Left lung (tissue), 10 donors: ENCODE results near the gene STK39. TPM values are rescaled to one million over a fixed set of nuclear protein-coding genes. Genes with fewer than 3 reads are reported as not detected.
"Not testable (repeated sequence)": the region's sequence is repeated elsewhere in the genome, so short reads cannot be mapped to it uniquely, and the experiment has no call there.

Source experiments
- ATAC-seq: fragments of 200-7000 bp; cut with Tn5 transposase; one replicate; pipeline ENCODE4 v1.9.1; 2020; ENCODE audit warnings: moderate library complexity
- DNase-seq, 4 donors: peaks; one replicate each; pipeline ENCODE4 v3.0.0-alpha.2; 2013 to 2020
- H3K27ac ChIP-seq, 2 donors: fragments of 200-600 bp; sonication (generic) in 1 of 2; one replicate each; pipeline versions ENCODE4 v1.5.0 to v1.8.0; 2020 to 2021
- H3K27me3 ChIP-seq, 2 donors: fragments of 200-600 bp; sonication (generic) in 1 of 2; one replicate each; pipeline versions ENCODE4 v1.5.0 to v1.8.0; 2020 to 2021
- H3K36me3 ChIP-seq, 2 donors: fragments of 200-600 bp; sonication (generic) in 1 of 2; one replicate each; pipeline versions ENCODE4 v1.5.0 to v1.8.0; 2020 to 2021
- H3K4me1 ChIP-seq, 2 donors: fragments of 200-600 bp; one replicate each; pipeline ENCODE4 v1.8.0; 2021
- H3K4me3 ChIP-seq, 2 donors: fragments of 200-600 bp; sonication (generic) in 1 of 2; one replicate each; pipeline versions ENCODE4 v1.5.0 to v1.8.0; 2020 to 2021; ENCODE audit warnings: mild to moderate bottlenecking in 1 of 2
- H3K9me3 ChIP-seq, 2 donors: fragments of 200-600 bp; sonication (generic) in 1 of 2; one replicate each; pipeline versions ENCODE4 v1.5.0 to v1.8.0; 2020 to 2021
- intact Hi-C, 2 donors: fragments of 100-400 bp; cut with DNase I; formaldehyde crosslinking; loops; one replicate each; pipeline versions ENCODE4 v1.11.2 to v1.14.2; 2022
- polyA plus RNA-seq, 6 donors: library from polyadenylated mRNA; unstranded; fragments of 120-200 nt; gene quantifications; one replicate each; pipeline ENCODE4 v1.2.1, GENCODE V29; 2013; ENCODE audit not compliant: insufficient read length in 6 of 6
- total RNA-seq, 2 donors: library from RNA; stranded (reverse); fragmentation: NEBNext Ultra II Directional; extraction: Animal tissue kit (Norgen Biotek cat#: 25700); gene quantifications; one replicate each; pipeline ENCODE4 v1.2.1, GENCODE V29; 2021
- TF ChIP-seq, protein P1 (sequence below), 2 donors: fragments of 200-600 bp; sonication (generic) in 1 of 2; IDR thresholded peaks; one replicate each; pipeline versions ENCODE4 v1.5.0 to v1.8.0; 2021; ENCODE audit warnings: antibody characterized with exemption in 2 of 2
- donor health status: DM: no; HTN: yes; CAD: no.
- donor health status: DM: no; HTN: no; CAD: no.

The STK39 gene
- total and polyA plus RNA-seq, 8 donors = 15.7 to 31.3 (median 27.0) TPM

DNA sequence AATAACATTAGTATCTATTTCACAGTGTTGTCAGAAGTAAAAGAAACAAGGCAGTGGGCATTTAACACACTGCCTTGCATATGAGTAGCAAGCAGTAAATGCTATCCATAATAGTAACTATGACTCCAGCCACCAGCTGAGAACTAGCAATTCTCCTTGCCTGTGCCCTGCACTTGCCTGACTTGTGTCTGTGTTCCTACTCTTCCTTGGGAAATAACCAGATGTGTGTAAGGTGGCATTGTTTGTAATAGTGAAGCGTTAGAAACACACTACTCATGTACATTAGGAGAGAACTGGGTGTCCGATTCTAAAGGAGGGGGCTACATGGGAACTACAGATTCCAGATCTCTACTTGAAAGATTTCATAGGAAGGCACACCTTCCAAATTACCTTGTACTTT, 197.8 kb downstream of the STK39 start:
- no peak for ATAC-seq
- H3K27ac ChIP-seq = no peak overlapping the region
- intact Hi-C loops = no loop called here
- peaks cover 0 to 4% of the 10 kb centered on the region in 2 donors for H3K36me3 ChIP-seq
- no peaks in the 10 kb centered on the region for H3K9me3 ChIP-seq
- H3K27me3 ChIP-seq = no peaks in the 10 kb centered on the region
- no peak for DNase-seq
- TF ChIP-seq, protein P1, sequence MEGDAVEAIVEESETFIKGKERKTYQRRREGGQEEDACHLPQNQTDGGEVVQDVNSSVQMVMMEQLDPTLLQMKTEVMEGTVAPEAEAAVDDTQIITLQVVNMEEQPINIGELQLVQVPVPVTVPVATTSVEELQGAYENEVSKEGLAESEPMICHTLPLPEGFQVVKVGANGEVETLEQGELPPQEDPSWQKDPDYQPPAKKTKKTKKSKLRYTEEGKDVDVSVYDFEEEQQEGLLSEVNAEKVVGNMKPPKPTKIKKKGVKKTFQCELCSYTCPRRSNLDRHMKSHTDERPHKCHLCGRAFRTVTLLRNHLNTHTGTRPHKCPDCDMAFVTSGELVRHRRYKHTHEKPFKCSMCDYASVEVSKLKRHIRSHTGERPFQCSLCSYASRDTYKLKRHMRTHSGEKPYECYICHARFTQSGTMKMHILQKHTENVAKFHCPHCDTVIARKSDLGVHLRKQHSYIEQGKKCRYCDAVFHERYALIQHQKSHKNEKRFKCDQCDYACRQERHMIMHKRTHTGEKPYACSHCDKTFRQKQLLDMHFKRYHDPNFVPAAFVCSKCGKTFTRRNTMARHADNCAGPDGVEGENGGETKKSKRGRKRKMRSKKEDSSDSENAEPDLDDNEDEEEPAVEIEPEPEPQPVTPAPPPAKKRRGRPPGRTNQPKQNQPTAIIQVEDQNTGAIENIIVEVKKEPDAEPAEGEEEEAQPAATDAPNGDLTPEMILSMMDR (IDR thresholded peaks at IDR 0.05) = no peak
- H3K4me3 ChIP-seq = no peak overlapping the region
- H3K4me1 ChIP-seq = no peaks in the 10 kb centered on the region

DNA sequence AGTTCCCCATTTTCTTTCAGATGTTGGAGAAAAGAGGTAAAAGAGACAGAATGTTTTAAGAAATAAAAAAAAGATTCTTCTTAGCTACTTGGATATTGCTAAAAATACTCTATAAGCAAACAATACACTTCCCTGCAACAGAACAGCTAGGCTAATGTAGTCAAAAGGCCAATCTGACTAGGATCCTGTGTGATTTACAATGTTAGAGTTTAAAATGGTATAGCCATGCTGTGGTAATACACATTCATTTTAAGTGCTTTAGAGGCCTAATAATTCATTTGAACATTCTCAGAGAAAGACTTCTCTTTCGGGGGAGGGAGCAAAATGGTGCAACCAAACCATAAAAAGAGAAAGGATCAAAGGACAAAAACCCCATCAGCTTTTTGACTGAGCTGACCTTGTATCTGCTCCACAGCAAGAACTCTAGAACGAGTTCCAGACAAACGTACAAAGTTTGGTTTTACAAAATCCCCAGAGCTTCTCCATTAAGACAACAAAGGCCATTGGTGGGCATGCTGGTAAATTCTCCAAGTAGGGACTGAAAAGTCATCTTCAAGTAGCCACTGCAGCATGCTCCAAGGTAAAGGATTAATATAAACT, 200.2 kb downstream of the STK39 start:
- no peaks in the 10 kb centered on the region for H3K27me3 ChIP-seq
- H3K9me3 ChIP-seq = no peaks in the 10 kb centered on the region
- peaks cover 0 to 4% of the 10 kb centered on the region in 2 donors for H3K36me3 ChIP-seq
- TF ChIP-seq, protein P1 (IDR thresholded peaks at IDR 0.05) = no peak
- intact Hi-C loops = no loop called here
- H3K4me1 ChIP-seq = no peaks in the 10 kb centered on the region
- H3K27ac ChIP-seq = no peak overlapping the region
- no peak overlapping the region for H3K4me3 ChIP-seq
- DNase-seq (no peak), ATAC-seq (no peak)

DNA sequence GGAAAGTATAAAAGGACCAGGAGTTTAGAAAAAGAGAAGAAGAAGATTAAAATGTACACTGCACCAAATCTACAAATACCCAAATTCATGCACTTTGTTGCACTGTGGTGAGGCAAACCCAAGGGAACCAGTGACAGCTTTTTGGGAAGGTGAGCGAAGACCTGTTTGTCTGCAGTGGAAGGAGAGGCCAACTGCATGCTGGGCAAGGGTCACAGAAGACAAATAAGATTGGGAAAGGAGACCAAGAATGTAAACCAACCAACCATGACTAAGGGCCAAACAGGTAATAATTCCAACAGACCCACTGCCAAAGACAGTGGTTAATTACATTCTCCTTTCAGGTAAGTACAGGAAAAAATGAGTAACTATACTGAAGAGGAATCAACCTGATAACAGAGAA, 202.8 kb downstream of the STK39 start:
- no peaks in the 10 kb centered on the region for H3K4me1 ChIP-seq
- intact Hi-C loops = no loop called here
- TF ChIP-seq, protein P1 (IDR thresholded peaks at IDR 0.05) = no peak
- no peaks in the 10 kb centered on the region for H3K27me3 ChIP-seq
- no peaks in the 10 kb centered on the region for H3K9me3 ChIP-seq
- no peak for DNase-seq
- no peaks in the 10 kb centered on the region for H3K36me3 ChIP-seq
- no peak for ATAC-seq
- no peak overlapping the region for H3K27ac ChIP-seq
- H3K4me3 ChIP-seq = no peak overlapping the region

DNA sequence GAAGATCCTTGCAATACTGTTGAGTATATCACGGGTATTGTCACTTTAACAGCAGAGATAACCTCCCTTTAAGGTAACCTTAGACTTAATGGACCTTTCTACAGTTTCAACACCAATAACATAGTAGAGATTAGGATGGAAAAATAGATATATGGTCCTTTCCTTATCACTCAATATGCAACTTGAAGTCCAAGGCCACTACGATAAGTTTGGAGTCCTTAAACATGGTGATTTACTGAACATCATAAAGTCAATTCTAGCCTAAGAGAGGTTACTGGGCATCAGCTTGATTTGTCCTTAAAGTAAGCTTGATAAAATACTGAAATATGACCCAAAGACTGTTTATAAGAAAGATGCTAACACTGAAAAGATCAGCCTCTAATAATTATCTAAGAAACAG, 203.2 kb downstream of the STK39 start:
- Histone ChIP-seq H3K27me3 (no peaks in the 10 kb centered on the region), H3K4me1 (no peaks in the 10 kb centered on the region), H3K36me3 (no peaks in the 10 kb centered on the region), H3K9me3 (no peaks in the 10 kb centered on the region), H3K4me3 (no peak overlapping the region), H3K27ac (no peak overlapping the region)
- ATAC-seq (no peak), DNase-seq (no peak)
- intact Hi-C loops = no loop called here
- TF ChIP-seq, protein P1 (IDR thresholded peaks at IDR 0.05) = no peak

DNA sequence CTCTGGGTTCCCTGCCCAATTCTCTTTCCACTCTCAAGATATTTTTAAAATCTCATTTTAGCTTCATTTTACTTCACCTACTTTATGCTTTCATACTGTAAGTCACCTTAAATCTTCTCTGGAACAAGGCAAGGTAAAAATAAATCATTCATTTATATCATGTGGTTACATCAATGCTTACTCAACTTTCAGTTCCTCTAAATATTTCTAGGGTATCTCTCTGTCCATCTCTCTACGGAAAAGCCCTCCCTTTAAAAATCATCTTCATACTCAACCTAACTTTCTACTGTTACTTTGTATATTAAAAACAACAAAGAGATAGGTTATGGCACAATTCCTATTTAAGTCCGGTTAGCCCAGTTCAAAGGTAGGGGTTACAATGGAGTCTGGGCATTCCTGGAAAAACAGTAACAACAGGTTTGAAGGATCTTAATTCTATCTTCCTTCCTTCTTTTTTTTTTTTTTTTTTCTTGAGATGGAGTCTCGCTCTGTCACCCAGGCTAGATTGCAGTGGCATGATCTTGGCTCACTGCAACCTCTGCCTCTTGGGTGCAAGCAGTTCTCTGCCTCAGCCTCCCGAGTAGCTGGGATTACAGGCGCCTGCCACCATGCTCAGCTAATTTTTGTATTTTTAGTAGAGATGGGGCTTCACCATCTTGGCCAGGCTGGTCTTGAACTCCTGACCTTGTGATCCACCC, 205.1 kb downstream of the STK39 start:
- H3K36me3 ChIP-seq, H3K27ac ChIP-seq, intact Hi-C loops, ATAC-seq, H3K9me3 ChIP-seq, H3K4me1 ChIP-seq, H3K4me3 ChIP-seq, H3K27me3 ChIP-seq, DNase-seq: not testable (repeated sequence)
